ENCODE measurements around the gene CYP4A22.
A peak's percentile ranks its signal among the peaks of the same experiment; 100 is the strongest.

CYP4A22 gene

GRCh38 chr1:47161298-47162040 lies 24.2 kb downstream of the CYP4A22 start:
- Histone ChIP-seq H3K9ac (ENCODE audit: low read depth, low read length) (no peak overlapping the region), H3K27ac (ENCODE audit: low read length) (no peak overlapping the region), H3K36me3 (ENCODE audit: insufficient read depth, low read depth, low read length) (no peaks in the 10 kb centered on the region), H3K27me3 (ENCODE audit: insufficient read depth, low read length) (no peaks in the 10 kb centered on the region), H3K4me3 (ENCODE audit: low read length) (no peak overlapping the region), H3K9me3 (ENCODE audit: insufficient read depth, low read depth, low read length) (0 out of 2 replicates have a peak, but pooled peaks cover 12% of the 10 kb centered on the region), H3K4me1 (ENCODE audit: insufficient read depth, low read length) (no peaks in the 10 kb centered on the region)

GRCh38 chr1:47164552-47164951 lies 27.3 kb downstream of the CYP4A22 start:
- Histone ChIP-seq H3K9me3 (ENCODE audit: insufficient read depth, low read depth, low read length) (0 out of 2 replicates have a peak, but pooled peaks cover 15% of the 10 kb centered on the region), H3K4me1 (ENCODE audit: insufficient read depth, low read length) (no peaks in the 10 kb centered on the region), H3K9ac (ENCODE audit: low read depth, low read length) (no peak overlapping the region), H3K36me3 (ENCODE audit: insufficient read depth, low read depth, low read length) (no peaks in the 10 kb centered on the region), H3K27me3 (ENCODE audit: insufficient read depth, low read length) (no peaks in the 10 kb centered on the region), H3K27ac (ENCODE audit: low read length) (no peak overlapping the region), H3K4me3 (ENCODE audit: low read length) (no peak overlapping the region)

- Histone ChIP-seq H3K9me3 (ENCODE audit: insufficient read depth, low read depth, low read length) (no peaks in the 10 kb centered on the region), H3K27me3 (ENCODE audit: insufficient read depth, low read length) (no peaks in the 10 kb centered on the region), H3K27ac (ENCODE audit: low read length) (no peak overlapping the region), H3K4me3 (ENCODE audit: low read length) (no peak overlapping the region), H3K36me3 (ENCODE audit: insufficient read depth, low read depth, low read length) (no peaks in the 10 kb centered on the region), H3K9ac (ENCODE audit: low read depth, low read length) (no peak overlapping the region), H3K4me1 (ENCODE audit: insufficient read depth, low read length) (no peaks in the 10 kb centered on the region)
Observed at GRCh38 chr1:47172782-47173181, 35.5 kb downstream of the CYP4A22 start.

GRCh38 chr1:47174656-47175020 lies 37.4 kb downstream of the CYP4A22 start:
- Histone ChIP-seq H3K27me3 (ENCODE audit: insufficient read depth, low read length) (peaks cover 5% of the 10 kb centered on the region), H3K9me3 (ENCODE audit: insufficient read depth, low read depth, low read length) (no peaks in the 10 kb centered on the region), H3K9ac (ENCODE audit: low read depth, low read length) (no peak overlapping the region), H3K4me1 (ENCODE audit: insufficient read depth, low read length) (no peaks in the 10 kb centered on the region), H3K36me3 (ENCODE audit: insufficient read depth, low read depth, low read length) (no peaks in the 10 kb centered on the region), H3K27ac (ENCODE audit: low read length) (no peak overlapping the region), H3K4me3 (ENCODE audit: low read length) (no peak overlapping the region)

- H3K4me1 ChIP-seq (ENCODE audit: insufficient read depth, low read length): no peaks in the 10 kb centered on the region
- no peak overlapping the region for H3K9ac ChIP-seq (ENCODE audit: low read depth, low read length)
- no peak overlapping the region for H3K4me3 ChIP-seq (ENCODE audit: low read length)
- H3K27me3 ChIP-seq (ENCODE audit: insufficient read depth, low read length): peaks cover 12% of the 10 kb centered on the region
- no peaks in the 10 kb centered on the region for H3K36me3 ChIP-seq (ENCODE audit: insufficient read depth, low read depth, low read length)
- no peaks in the 10 kb centered on the region for H3K9me3 ChIP-seq (ENCODE audit: insufficient read depth, low read depth, low read length)
- H3K27ac ChIP-seq (ENCODE audit: low read length): no peak overlapping the region
Observed at GRCh38 chr1:47175227-47175934, 38.1 kb downstream of the CYP4A22 start.

GRCh38 chr1:47178020-47178419 lies 40.8 kb downstream of the CYP4A22 start:
- Histone ChIP-seq H3K4me1 (ENCODE audit: insufficient read depth, low read length) (no peaks in the 10 kb centered on the region), H3K9me3 (ENCODE audit: insufficient read depth, low read depth, low read length) (no peaks in the 10 kb centered on the region), H3K9ac (ENCODE audit: low read depth, low read length) (no peak overlapping the region), H3K27me3 (ENCODE audit: insufficient read depth, low read length) (peaks cover 27% of the 10 kb centered on the region), H3K27ac (ENCODE audit: low read length) (no peak overlapping the region), H3K36me3 (ENCODE audit: insufficient read depth, low read depth, low read length) (no peaks in the 10 kb centered on the region), H3K4me3 (ENCODE audit: low read length) (no peak overlapping the region)

GRCh38 chr1:47178654-47179016 lies 41.4 kb downstream of the CYP4A22 start:
- Histone ChIP-seq H3K4me1 (ENCODE audit: insufficient read depth, low read length) (no peaks in the 10 kb centered on the region), H3K4me3 (ENCODE audit: low read length) (peak overlapping the region; percentile 66), H3K27me3 (ENCODE audit: insufficient read depth, low read length) (peaks cover 27% of the 10 kb centered on the region), H3K9me3 (ENCODE audit: insufficient read depth, low read depth, low read length) (no peaks in the 10 kb centered on the region), H3K27ac (ENCODE audit: low read length) (no peak overlapping the region), H3K36me3 (ENCODE audit: insufficient read depth, low read depth, low read length) (no peaks in the 10 kb centered on the region), H3K9ac (ENCODE audit: low read depth, low read length) (peak overlapping the region; percentile 46; the same call in 1 of the 2 replicates)

- no peaks in the 10 kb centered on the region for H3K9me3 ChIP-seq (ENCODE audit: insufficient read depth, low read depth, low read length)
- no peak overlapping the region for H3K27ac ChIP-seq (ENCODE audit: low read length)
- H3K36me3 ChIP-seq (ENCODE audit: insufficient read depth, low read depth, low read length): no peaks in the 10 kb centered on the region
- peak overlapping the region; percentile 60; the same call in 1 of the 2 replicates for H3K9ac ChIP-seq (ENCODE audit: low read depth, low read length)
- peak overlapping the region; percentile 66 for H3K4me3 ChIP-seq (ENCODE audit: low read length)
- no peaks in the 10 kb centered on the region for H3K4me1 ChIP-seq (ENCODE audit: insufficient read depth, low read length)
- peaks cover 27% of the 10 kb centered on the region for H3K27me3 ChIP-seq (ENCODE audit: insufficient read depth, low read length)
Observed at GRCh38 chr1:47179017-47179987, 42.1 kb downstream of the CYP4A22 start.

GRCh38 chr1:47179988-47180563 lies 42.8 kb downstream of the CYP4A22 start:
- H3K4me1 ChIP-seq (ENCODE audit: insufficient read depth, low read length): no peaks in the 10 kb centered on the region
- peak overlapping the region; percentile 66; the same call in 1 of the 2 replicates for H3K4me3 ChIP-seq (ENCODE audit: low read length)
- peaks cover 27% of the 10 kb centered on the region for H3K27me3 ChIP-seq (ENCODE audit: insufficient read depth, low read length)
- no peaks in the 10 kb centered on the region for H3K9me3 ChIP-seq (ENCODE audit: insufficient read depth, low read depth, low read length)
- H3K9ac ChIP-seq (ENCODE audit: low read depth, low read length): no peak overlapping the region
- H3K36me3 ChIP-seq (ENCODE audit: insufficient read depth, low read depth, low read length): no peaks in the 10 kb centered on the region
- H3K27ac ChIP-seq (ENCODE audit: low read length): no peak overlapping the region

GRCh38 chr1:47180603-47181094 lies 43.4 kb downstream of the CYP4A22 start:
- Histone ChIP-seq H3K9me3 (ENCODE audit: insufficient read depth, low read depth, low read length) (no peaks in the 10 kb centered on the region), H3K4me3 (ENCODE audit: low read length) (no peak overlapping the region), H3K36me3 (ENCODE audit: insufficient read depth, low read depth, low read length) (no peaks in the 10 kb centered on the region), H3K9ac (ENCODE audit: low read depth, low read length) (no peak overlapping the region), H3K27ac (ENCODE audit: low read length) (no peak overlapping the region), H3K27me3 (ENCODE audit: insufficient read depth, low read length) (peaks cover 27% of the 10 kb centered on the region), H3K4me1 (ENCODE audit: insufficient read depth, low read length) (no peaks in the 10 kb centered on the region)
